HAP-1 (cell line): ENCODE data around the gene SLC16A13.
"Not testable (repeated sequence)": the region's sequence is repeated elsewhere in the genome, so short reads cannot be mapped to it uniquely, and the experiment has no call there.

Experiments used
- DNase-seq, 2 experiments: peaks; one replicate each; pipeline ENCODE4 v3.0.0-alpha.2; 2016 to 2020; ENCODE audit warnings: low spot score in 2 of 2
- H3K27me3 ChIP-seq: fragments of 250-450 bp; sonication (Bioruptor Pico); 2 replicates; pipeline ENCODE4 v1.5.1; 2020; ENCODE audit warnings: low read depth, mild to moderate bottlenecking, moderate library complexity
- H3K36me3 ChIP-seq: fragments of 250-450 bp; sonication (Bioruptor Pico); replicated peaks from 2 replicates; pipeline ENCODE4 v1.5.1; 2020; ENCODE audit warnings: mild to moderate bottlenecking
- H3K4me1 ChIP-seq: fragments of 250-450 bp; sonication (Bioruptor Pico); 2 replicates; pipeline ENCODE4 v1.5.1; 2020; ENCODE audit warnings: mild to moderate bottlenecking
- H3K4me3 ChIP-seq: fragments of 250-450 bp; sonication (Bioruptor Pico); 2 replicates; pipeline ENCODE4 v1.5.1; 2020; ENCODE audit warnings: mild to moderate bottlenecking, moderate library complexity
- H3K9me3 ChIP-seq: fragments of 250-450 bp; sonication (Bioruptor Pico); 2 replicates; pipeline ENCODE4 v1.5.1; 2020; ENCODE audit warnings: mild to moderate bottlenecking, moderate library complexity
- in situ Hi-C: fragments of 300-500 bp; cut with MboI; formaldehyde crosslinking; loops from 3 replicates; pipeline ENCODE4 v1.14.3; 2020; ENCODE audit warnings: low sequenced_read_pairs, inconsistent platforms, mixed read lengths

SLC16A13 gene

GRCh38 chr17:7074931-7075330 is 39.1 kb downstream of the SLC16A13 start:
- no peak for DNase-seq
- Histone ChIP-seq H3K36me3 (no peaks in the 10 kb centered on the region), H3K9me3 (no peaks in the 10 kb centered on the region), H3K4me1 (no peaks in the 10 kb centered on the region), H3K27me3 (no peaks in the 10 kb centered on the region), H3K4me3 (no peak overlapping the region)
- in situ Hi-C loops, result no loop called here

GRCh38 chr17:7077911-7078546 is 42.2 kb downstream of the SLC16A13 start:
- Histone ChIP-seq H3K4me3 (no peak overlapping the region), H3K9me3 (no peaks in the 10 kb centered on the region), H3K4me1 (no peaks in the 10 kb centered on the region), H3K27me3 (no peaks in the 10 kb centered on the region), H3K36me3 (no peaks in the 10 kb centered on the region)
- in situ Hi-C loops, result no loop called here
- DNase-seq, result no peak

- no peaks in the 10 kb centered on the region for H3K4me1 ChIP-seq
- in situ Hi-C loops, result no loop called here
- no peak for DNase-seq
- H3K4me3 ChIP-seq, result no peak overlapping the region
- no peaks in the 10 kb centered on the region for H3K27me3 ChIP-seq
- H3K36me3 ChIP-seq, result no peaks in the 10 kb centered on the region
- no peaks in the 10 kb centered on the region for H3K9me3 ChIP-seq
Observed at GRCh38 chr17:7078711-7079110, 42.9 kb downstream of the SLC16A13 start.

GRCh38 chr17:7079581-7080455 is 44.0 kb downstream of the SLC16A13 start, which contains the start of gene CLEC10A:
Gene CLEC10A (minus strand): TSS chr17:7080251. CDS start chr17:7078812, 1,439 bp downstream.
- no peak for DNase-seq

GRCh38 chr17:7080456-7081041 is 44.7 kb downstream of the SLC16A13 start:
- Histone ChIP-seq H3K4me1 (no peaks in the 10 kb centered on the region), H3K4me3 (no peak overlapping the region), H3K36me3 (no peaks in the 10 kb centered on the region), H3K27me3 (no peaks in the 10 kb centered on the region), H3K9me3 (no peaks in the 10 kb centered on the region)
- in situ Hi-C loops, result no loop called here
- DNase-seq, result no peak

More at GRCh38 chr17:7079581-7080455, 44.0 kb downstream of the SLC16A13 start, which contains the start of gene CLEC10A:
- Histone ChIP-seq H3K4me1 (no peaks in the 10 kb centered on the region), H3K9me3 (no peaks in the 10 kb centered on the region), H3K36me3 (no peaks in the 10 kb centered on the region), H3K27me3 (no peaks in the 10 kb centered on the region), H3K4me3 (no peak within 1 kb of the TSS)
- in situ Hi-C loops, result no loop called here

GRCh38 chr17:7081341-7082062 is 45.7 kb downstream of the SLC16A13 start:
- no peak for DNase-seq
- Histone ChIP-seq H3K27me3 (no peaks in the 10 kb centered on the region), H3K4me1 (no peaks in the 10 kb centered on the region), H3K36me3 (no peaks in the 10 kb centered on the region), H3K4me3 (no peak overlapping the region), H3K9me3 (no peaks in the 10 kb centered on the region)
- in situ Hi-C loops, result no loop called here

- H3K4me3 ChIP-seq, result no peak overlapping the region
- no peaks in the 10 kb centered on the region for H3K27me3 ChIP-seq
- no peaks in the 10 kb centered on the region for H3K36me3 ChIP-seq
- H3K9me3 ChIP-seq, result no peaks in the 10 kb centered on the region
- no peaks in the 10 kb centered on the region for H3K4me1 ChIP-seq
- in situ Hi-C loops, result no loop called here
- no peak for DNase-seq
Observed at GRCh38 chr17:7083592-7083991, 47.8 kb downstream of the SLC16A13 start.

GRCh38 chr17:7084088-7084487 is 48.3 kb downstream of the SLC16A13 start:
- DNase-seq, result no peak
- Histone ChIP-seq H3K36me3 (no peaks in the 10 kb centered on the region), H3K4me1 (no peaks in the 10 kb centered on the region), H3K4me3 (no peak overlapping the region), H3K27me3 (no peaks in the 10 kb centered on the region), H3K9me3 (no peaks in the 10 kb centered on the region)
- in situ Hi-C loops, result no loop called here

- H3K27me3 ChIP-seq, H3K4me1 ChIP-seq, H3K4me3 ChIP-seq, H3K36me3 ChIP-seq, H3K9me3 ChIP-seq, DNase-seq, in situ Hi-C loops: not testable (repeated sequence)
Observed at GRCh38 chr17:7088442-7088841, 52.6 kb downstream of the SLC16A13 start.

GRCh38 chr17:7089570-7089969 is 53.8 kb downstream of the SLC16A13 start:
- H3K27me3 ChIP-seq, DNase-seq, H3K4me1 ChIP-seq, H3K36me3 ChIP-seq, H3K9me3 ChIP-seq, in situ Hi-C loops, H3K4me3 ChIP-seq: not testable (repeated sequence)
